ENCODE data around the gene SPTLC1.
"Not testable (repeated sequence)": the region's sequence is repeated elsewhere in the genome, so short reads cannot be mapped to it uniquely, and the experiment has no call there.

Gene SPTLC1

GRCh38 chr9:92030367-92030766 lies 84.8 kb downstream of the SPTLC1 start:
- no peak for TF ChIP-seq CTCF (IDR thresholded peaks at IDR 0.05; ENCODE audit: insufficient read depth, missing control alignments)
- DNase-seq (ENCODE audit: insufficient read length, low spot score) (no peak), FAIRE-seq (no peak)

- no peak for TF ChIP-seq CTCF (IDR thresholded peaks at IDR 0.05; ENCODE audit: insufficient read depth, missing control alignments)
- DNase-seq (ENCODE audit: insufficient read length, low spot score) (no peak), FAIRE-seq (no peak)
Observed at GRCh38 chr9:92029553-92029952, 85.7 kb downstream of the SPTLC1 start.

GRCh38 chr9:92026206-92027002 lies 88.8 kb downstream of the SPTLC1 start:
- no peak for DNase-seq (ENCODE audit: insufficient read length, low spot score)
- no peak for TF ChIP-seq CTCF (IDR thresholded peaks at IDR 0.05; ENCODE audit: insufficient read depth, missing control alignments)
- no peak for FAIRE-seq

GRCh38 chr9:92021785-92022541 lies 93.2 kb downstream of the SPTLC1 start:
- FAIRE-seq; DNase-seq (ENCODE audit: insufficient read length, low spot score): not testable (repeated sequence)

GRCh38 chr9:92019658-92020057 lies 95.6 kb downstream of the SPTLC1 start:
- no peak for TF ChIP-seq CTCF (IDR thresholded peaks at IDR 0.05; ENCODE audit: insufficient read depth, missing control alignments)
- FAIRE-seq = no peak
- DNase-seq (ENCODE audit: insufficient read length, low spot score) = no peak

- no peak for FAIRE-seq
- no peak for TF ChIP-seq CTCF (IDR thresholded peaks at IDR 0.05; ENCODE audit: insufficient read depth, missing control alignments)
- no peak for DNase-seq (ENCODE audit: insufficient read length, low spot score)
Observed at GRCh38 chr9:92010705-92011536, 104.3 kb downstream of the SPTLC1 start.

- FAIRE-seq; DNase-seq (ENCODE audit: insufficient read length, low spot score): not testable (repeated sequence)
Observed at GRCh38 chr9:92010253-92010652, 105.0 kb downstream of the SPTLC1 start.

Measured in D721Med (cell line).